NAMALWA (cell line): ENCODE data around the gene ARID1B.

Experiments
- DNase-seq: peaks from one replicate; pipeline ENCODE4 v3.0.0-alpha.2; 2015; ENCODE audit warnings: low spot score

ARID1B gene

GRCh38 chr6:157099912-157100593 lies 322.9 kb downstream of the ARID1B start:
- DNase-seq = no peak

- no peak for DNase-seq
These were observed 324.0 kb downstream of the ARID1B start for GRCh38 chr6:157101166-157101565.

GRCh38 chr6:157104803-157105202 lies 327.6 kb downstream of the ARID1B start:
- DNase-seq = no peak

GRCh38 chr6:157106487-157106886 lies 329.3 kb downstream of the ARID1B start:
- no peak for DNase-seq

GRCh38 chr6:157107571-157107914 lies 330.4 kb downstream of the ARID1B start:
- no peak for DNase-seq

- DNase-seq = no peak
These were observed 330.9 kb downstream of the ARID1B start for GRCh38 chr6:157107915-157108651.

GRCh38 chr6:157108923-157109322 lies 331.7 kb downstream of the ARID1B start:
- no peak for DNase-seq

GRCh38 chr6:157110607-157111006 lies 333.4 kb downstream of the ARID1B start:
- DNase-seq = no peak

GRCh38 chr6:157113389-157113788 lies 336.2 kb downstream of the ARID1B start:
- DNase-seq = no peak

GRCh38 chr6:157116426-157116825 lies 339.2 kb downstream of the ARID1B start:
- no peak for DNase-seq

- DNase-seq = no peak
These were observed 340.4 kb downstream of the ARID1B start for GRCh38 chr6:157117431-157118095.

GRCh38 chr6:157119502-157120027 lies 342.4 kb downstream of the ARID1B start:
- no peak for DNase-seq

GRCh38 chr6:157120534-157121232 lies 343.5 kb downstream of the ARID1B start:
- DNase-seq = no peak

GRCh38 chr6:157121897-157122296 lies 344.7 kb downstream of the ARID1B start:
- DNase-seq = no peak

- no peak for DNase-seq
These were observed 346.1 kb downstream of the ARID1B start for GRCh38 chr6:157123234-157123633.

- no peak for DNase-seq
These were observed 347.5 kb downstream of the ARID1B start for GRCh38 chr6:157124485-157125254.

- DNase-seq = no peak
These were observed 348.4 kb downstream of the ARID1B start for GRCh38 chr6:157125531-157125930.

GRCh38 chr6:157126183-157127098 lies 349.3 kb downstream of the ARID1B start:
- DNase-seq = no peak

- no peak for DNase-seq
These were observed 351.1 kb downstream of the ARID1B start for GRCh38 chr6:157128235-157128775.

- DNase-seq = no peak
These were observed 354.1 kb downstream of the ARID1B start for GRCh38 chr6:157131250-157131649.
